OCI-LY7 (cell line): ENCODE data around the gene MARS1.

ENCODE experiments used
- CTCF ChIP-seq: fragments of 200-600 bp; sonication (generic); conservative IDR thresholded peaks from 2 replicates; pipeline ENCODE4 v1.5.1; 2014; ENCODE audit warnings: mild to moderate bottlenecking, antibody characterized with exemption, low read length, moderate library complexity, mixed read lengths
- EZH2phosphoT487 ChIP-seq: fragments of 200-600 bp; sonication (generic); IDR thresholded peaks from 2 replicates; pipeline ENCODE4 v1.6.1; 2018; ENCODE audit warnings: low read depth, borderline replicate concordance, mild to moderate bottlenecking, mixed run types, antibody characterized with exemption, low read length, moderate library complexity, mixed read lengths

- no peak for TF ChIP-seq CTCF
- TF ChIP-seq EZH2phosphoT487: no peak
These were observed 71.0 kb downstream of the MARS1 start for GRCh38 chr12:57558864-57559263.
